DOHH2 (cell line): Measurements from ENCODE around the gene PRRT3.

ENCODE experiments used
- EZH2phosphoT487 ChIP-seq: fragments of 200-600 bp; sonication (generic); IDR thresholded peaks from 2 replicates; pipeline ENCODE4 v1.6.1; 2017; ENCODE audit warnings: borderline replicate concordance, mild to moderate bottlenecking, antibody characterized with exemption, low read length, moderate library complexity, mixed read lengths
- TF ChIP-seq, protein P1 (sequence below): fragments of 200-600 bp; sonication (generic); IDR thresholded peaks from one replicate; pipeline ENCODE4 v1.5.1; 2014; ENCODE audit warnings: antibody characterized with exemption, mild to moderate bottlenecking, low read depth, low read length; ENCODE audit not compliant: poor library complexity, severe bottlenecking

DNA sequence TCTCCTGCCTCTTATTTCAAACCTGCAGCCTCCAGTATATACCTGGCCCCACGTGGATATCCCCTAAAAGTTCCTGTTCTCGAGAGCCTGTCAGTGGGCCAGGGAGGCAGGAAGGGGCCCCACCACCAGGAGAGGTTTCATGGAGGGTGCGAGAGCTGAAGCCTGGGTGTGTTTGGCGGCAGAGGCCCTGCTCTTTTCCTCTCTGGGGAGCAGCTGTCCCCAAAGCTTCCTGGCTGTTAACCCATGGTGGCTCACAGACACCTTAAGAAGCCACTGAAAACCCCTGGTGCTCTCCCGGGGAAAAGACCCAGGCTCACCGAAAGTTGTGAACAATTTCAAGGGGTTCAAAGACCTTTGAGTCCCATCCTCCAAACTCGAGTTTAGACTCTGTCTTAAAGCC is 1.1 kb downstream of the PRRT3 start:
- TF ChIP-seq, protein P1, sequence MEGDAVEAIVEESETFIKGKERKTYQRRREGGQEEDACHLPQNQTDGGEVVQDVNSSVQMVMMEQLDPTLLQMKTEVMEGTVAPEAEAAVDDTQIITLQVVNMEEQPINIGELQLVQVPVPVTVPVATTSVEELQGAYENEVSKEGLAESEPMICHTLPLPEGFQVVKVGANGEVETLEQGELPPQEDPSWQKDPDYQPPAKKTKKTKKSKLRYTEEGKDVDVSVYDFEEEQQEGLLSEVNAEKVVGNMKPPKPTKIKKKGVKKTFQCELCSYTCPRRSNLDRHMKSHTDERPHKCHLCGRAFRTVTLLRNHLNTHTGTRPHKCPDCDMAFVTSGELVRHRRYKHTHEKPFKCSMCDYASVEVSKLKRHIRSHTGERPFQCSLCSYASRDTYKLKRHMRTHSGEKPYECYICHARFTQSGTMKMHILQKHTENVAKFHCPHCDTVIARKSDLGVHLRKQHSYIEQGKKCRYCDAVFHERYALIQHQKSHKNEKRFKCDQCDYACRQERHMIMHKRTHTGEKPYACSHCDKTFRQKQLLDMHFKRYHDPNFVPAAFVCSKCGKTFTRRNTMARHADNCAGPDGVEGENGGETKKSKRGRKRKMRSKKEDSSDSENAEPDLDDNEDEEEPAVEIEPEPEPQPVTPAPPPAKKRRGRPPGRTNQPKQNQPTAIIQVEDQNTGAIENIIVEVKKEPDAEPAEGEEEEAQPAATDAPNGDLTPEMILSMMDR = no peak
- no peak for TF ChIP-seq EZH2phosphoT487
